K562 (cell line): Measurements from ENCODE around the gene NLRP4. TPM values are rescaled to one million over a fixed set of nuclear protein-coding genes. Genes with fewer than 3 reads are reported as not detected.

Experiments
- ATAC-seq: fragments of 200-7000 bp; cut with Tn5 transposase; 3 replicates; pipeline ENCODE4 v1.9.1; 2020; ENCODE audit warnings: moderate library complexity
- BruUV-seq: library from RNA; stranded (reverse); fragments of 400-500 nt; replicated peaks from 2 replicates; lab custom pipeline; 2021; lab: Mats Ljungman, UMichigan
- CTCF ChIA-PET: fragments of 300-600 bp; formaldehyde crosslinking; extraction: SDS; loops from one replicate; lab custom pipeline; 2021; ENCODE audit warnings: low intra/inter-chr PET ratio; lab: Yijun Ruan, JAX
- POLR2A ChIA-PET: fragments of 300-600, 350-650 bp; sonication (Branson Sonifier 250); formaldehyde crosslinking; extraction: SDS; loops from one replicate; lab custom pipeline; 2021; ENCODE audit warnings: antibody characterized with exemption, inconsistent platforms; lab: Yijun Ruan, JAX
- DNase-seq, 4 experiments: peaks; one replicate each; pipeline versions ENCODE4 v3.0.0 to v3.0.0-alpha.2; 2011 to 2018; ENCODE audit warnings: low spot score in 3 of 4, mixed read lengths in 3 of 4; ENCODE audit errors: extremely low read depth in 1 of 4
- FAIRE-seq: peaks from 2 replicates; lab custom pipeline; 2011; peaks lifted over from hg19 to GRCh38; lab: Jason Lieb, UNC
- H2AFZ ChIP-seq: 2 replicates; pipeline ENCODE4 v1.6.0; 2011; ENCODE audit warnings: low read depth, low read length, control low read depth, inconsistent platforms
- H3K27ac ChIP-seq: fragments of 200-600 bp; 3 replicates; pipeline ENCODE4 v1.8.0; 2011; ENCODE audit warnings: low read depth, mild to moderate bottlenecking, control low read depth, inconsistent platforms, low read length, moderate library complexity, mixed read lengths; ENCODE audit errors: extremely low read depth
- H3K27me3 ChIP-seq, 2 experiments: fragments of 300-600 bp in 1 of 2; 2 replicates in 1 of 2; 3 replicates in 1 of 2; pipeline versions ENCODE4 v1.6.0 to v1.8.0; 2011; ENCODE audit warnings: inconsistent platforms in 2 of 2, low read length in 2 of 2, mild to moderate bottlenecking in 1 of 2, mixed read lengths in 1 of 2, moderate library complexity in 1 of 2; ENCODE audit not compliant: control insufficient read depth in 2 of 2, insufficient read depth in 2 of 2
- H3K36me3 ChIP-seq: fragments of 300-600 bp; 3 replicates; pipeline ENCODE4 v1.8.0; 2011; ENCODE audit warnings: mild to moderate bottlenecking, low read length, inconsistent platforms; ENCODE audit not compliant: control insufficient read depth, insufficient read depth
- H3K4me1 ChIP-seq, 2 experiments: fragments of 200-600 bp in 1 of 2; replicated peaks in 1 of 2; 2 replicates in 1 of 2; 3 replicates in 1 of 2; pipeline versions ENCODE4 v1.5.1 to v1.8.0; 2011; ENCODE audit warnings: inconsistent platforms in 2 of 2, low read length in 2 of 2, mild to moderate bottlenecking in 1 of 2, mixed read lengths in 1 of 2, moderate library complexity in 1 of 2; ENCODE audit not compliant: control insufficient read depth in 2 of 2, insufficient read depth in 2 of 2
- H3K4me2 ChIP-seq: 2 replicates; pipeline ENCODE4 v1.6.1; 2011; ENCODE audit warnings: low read length, control low read depth, inconsistent platforms, mixed read lengths; ENCODE audit not compliant: insufficient read depth
- H3K4me3 ChIP-seq: fragments of 200-600 bp; sonication (generic), shearing (Covaris generic); 2 replicates; pipeline ENCODE4 v1.5.1; 2016; ENCODE audit warnings: control low read depth, inconsistent platforms
- H3K79me2 ChIP-seq: fragments of 200-600 bp; 3 replicates; pipeline ENCODE4 v1.8.0; 2011; ENCODE audit warnings: low read length, inconsistent platforms; ENCODE audit not compliant: control insufficient read depth, insufficient read depth
- H3K9ac ChIP-seq, 2 experiments: 2 replicates each; pipeline versions ENCODE4 v1.6.0 to v1.6.1; 2011; ENCODE audit warnings: low read depth in 2 of 2, low read length in 2 of 2, control low read depth in 1 of 2, inconsistent platforms in 1 of 2, mild to moderate bottlenecking in 1 of 2, mixed read lengths in 1 of 2; ENCODE audit not compliant: insufficient read depth in 1 of 2
- H3K9me1 ChIP-seq: one replicate; pipeline ENCODE4 v1.6.0; 2011; ENCODE audit warnings: inconsistent platforms, mild to moderate bottlenecking, low read length, moderate library complexity; ENCODE audit not compliant: control insufficient read depth, insufficient read depth
- H3K9me3 ChIP-seq: replicated peaks from 2 replicates; pipeline ENCODE4 v1.5.1; 2011; ENCODE audit warnings: low read depth, low read length, inconsistent platforms; ENCODE audit not compliant: control insufficient read depth, insufficient read depth
- H4K20me1 ChIP-seq: replicated peaks from 2 replicates; pipeline ENCODE4 v1.6.1; 2011; ENCODE audit warnings: low read length, inconsistent platforms, mixed read lengths; ENCODE audit not compliant: control insufficient read depth, insufficient read depth
- EP300 ChIP-seq: IDR thresholded peaks from 2 replicates; pipeline ENCODE4 v1.6.1; 2012; ENCODE audit warnings: low read length, improper control_type of control experiment
- GTF2E2 ChIP-seq: fragments of 200-800 bp; sonication (Bioruptor generic); IDR thresholded peaks from 2 replicates; pipeline ENCODE4 v1.6.1; 2016; ENCODE audit warnings: missing genetic modification characterization, missing compliant biosample characterization
- KDM4B ChIP-seq, 2 experiments: fragments of 450-650 bp in 1 of 2; sonication (generic) in 1 of 2; IDR thresholded peaks; 2 replicates each; pipeline ENCODE4 v1.6.1; 2016 to 2017; ENCODE audit warnings: borderline replicate concordance in 2 of 2, antibody characterized with exemption in 1 of 2, low read depth in 1 of 2, mild to moderate bottlenecking in 1 of 2
- MXI1 ChIP-seq: IDR thresholded peaks from 2 replicates; pipeline ENCODE4 v1.6.1; 2011; ENCODE audit warnings: low read depth, mild to moderate bottlenecking, improper control_type of control experiment, low read length
- PTBP1 ChIP-seq: fragments of 200-400 bp; formaldehyde crosslinking; IDR thresholded peaks from 2 replicates; pipeline ENCODE4 v1.6.1; 2017; ENCODE audit warnings: low read depth, low read length
- PYGO2 ChIP-seq: fragments of 450-650 bp; IDR thresholded peaks from 2 replicates; pipeline ENCODE4 v1.6.1; 2016; ENCODE audit warnings: mild to moderate bottlenecking, missing genetic modification characterization, moderate library complexity, missing compliant biosample characterization
- SIX5 ChIP-seq, 2 experiments: IDR thresholded peaks; 2 replicates each; pipeline ENCODE4 v1.6.1; 2011; ENCODE audit warnings: low read length in 2 of 2, borderline replicate concordance in 1 of 2, low read depth in 1 of 2, mild to moderate bottlenecking in 1 of 2, moderate library complexity in 1 of 2; ENCODE audit not compliant: insufficient read depth in 1 of 2
- ZFP36 ChIP-seq: fragments of 150-350 bp; IDR thresholded peaks from 2 replicates; pipeline ENCODE4 v1.6.1; 2018; ENCODE audit warnings: low read length, low read depth; ENCODE audit not compliant: partially characterized antibody
- ZNF3 ChIP-seq: fragments of 250-450 bp; sonication (Bioruptor Pico); IDR thresholded peaks from 2 replicates; pipeline ENCODE4 v1.5.0; 2021; ENCODE audit warnings: mild to moderate bottlenecking, moderate library complexity
- ZNF586 ChIP-seq: fragments of 450-650 bp; formaldehyde crosslinking; conservative IDR thresholded peaks from 2 replicates; pipeline ENCODE4 v1.4.0; 2020; ENCODE audit warnings: mild to moderate bottlenecking, moderate library complexity
- WGBS: fragments of 100-300 bp; shearing (Covaris generic); methylation state at CpG from one replicate; pipeline ENCODE4 v1.1.6; 2016; ENCODE audit warnings: low coverage, mixed read lengths; ENCODE audit not compliant: insufficient coverage; ENCODE audit errors: missing lambda C conversion rate; 5-methylcytosine and 5-hydroxymethylcytosine counted together
- in situ Hi-C: fragments of 300-500 bp; cut with MboI; formaldehyde crosslinking; loops from 4 replicates; pipeline ENCODE4 v1.15.0; 2018; ENCODE audit warnings: inconsistent platforms, mixed read lengths
- intact Hi-C: fragments of 100-400 bp; cut with micrococcal nuclease; formaldehyde crosslinking; loops from 2 replicates; pipeline ENCODE4 v1.14.2; 2022
- polyA plus RNA-seq, 8 experiments: library from polyadenylated mRNA; depleted of rRNA in 4 of 8; stranded (reverse) in 5 of 8; unstranded in 3 of 8; fragments of >200 nt; fragmentation: Nextera tagmentation in 2 of 8; fragmentation: Illumina TruSeq in 1 of 8; extraction: Ambion mirVana in 2 of 8; extraction: Trizol in 1 of 8; gene quantifications; 2 replicates each; pipeline versions ENCODE4 v1.2.1 to v1.2.3, GENCODE V29; 2011 to 2014; ENCODE audit warnings: inconsistent platforms in 1 of 8, missing spikeins in 1 of 8
- total RNA-seq, 7 experiments: library from RNA; depleted of rRNA in 6 of 7; stranded (reverse); fragments of >200 nt in 6 of 7; fragmentation: Illumina TruSeq in 2 of 7; extraction: Trizol in 2 of 7; gene quantifications; 2 replicates each; pipeline versions ENCODE4 v1.2.1 to v1.2.3, GENCODE V29; 2011 to 2021; ENCODE audit warnings: low replicate concordance in 1 of 7
- TF ChIP-seq, protein P1 (sequence below): fragments of 250-450 bp; sonication (Bioruptor Pico); IDR thresholded peaks from 2 replicates; pipeline ENCODE4 v1.4.0; 2020
- TF ChIP-seq, protein P2 (sequence below): fragments of 250-450 bp; sonication (Bioruptor Pico); IDR thresholded peaks from 2 replicates; pipeline ENCODE4 v1.4.0; 2020; ENCODE audit warnings: mild to moderate bottlenecking, moderate library complexity
- TF ChIP-seq, protein P3 (sequence below): sonication (generic); formaldehyde crosslinking; IDR thresholded peaks from 2 replicates; pipeline ENCODE4 v1.8.0; 2022; ENCODE audit warnings: mild to moderate bottlenecking, missing genetic modification reagents

Gene NLRP4
- total and polyA plus RNA-seq, 9 of the 15 experiments (the other 6 are each of a cell fraction or from before 2014, with no cell fraction given) = 0.03 to 0.14 (median 0.05) TPM; not detected in 3

DNA sequence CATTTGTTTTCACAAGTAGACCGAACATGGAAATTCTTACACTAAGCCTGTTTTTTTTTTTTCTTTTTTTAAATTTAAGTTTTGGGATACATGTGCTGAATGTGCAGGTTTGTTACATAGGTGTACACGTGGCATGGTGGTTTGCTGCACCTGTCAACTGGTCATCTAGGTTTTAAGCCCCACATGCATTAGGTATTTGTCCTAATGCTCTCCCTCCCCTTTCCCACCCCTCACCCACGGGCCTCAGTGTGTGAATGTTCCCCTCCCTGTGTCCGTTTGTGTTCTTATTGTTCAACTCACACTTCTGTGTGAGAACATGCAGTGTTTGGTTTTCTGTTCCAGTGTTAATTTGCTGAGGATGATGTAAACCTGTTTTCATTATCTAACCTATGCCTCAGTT lies 2.6 kb downstream of the NLRP4 start:
- no peak for FAIRE-seq
- no peak overlapping the region for H3K4me3 ChIP-seq
- ATAC-seq = no peak
- H3K9ac ChIP-seq = no peak overlapping the region
- intact Hi-C loops = no loop called here
- no peaks in the 10 kb centered on the region for H3K27me3 ChIP-seq
- POLR2A ChIA-PET = interaction anchor here (1.1 kb wide), 1 partner anchor 202 kb away, joined by 3 read pairs; no protein-coding TSS in a partner anchor
- no peak overlapping the region for H3K27ac ChIP-seq
- H3K79me2 ChIP-seq = no peaks in the 10 kb centered on the region
- no peaks in the 10 kb centered on the region for H3K4me1 ChIP-seq
- H3K9me1 ChIP-seq = no peaks in the 10 kb centered on the region
- no peak overlapping the region for H2AFZ ChIP-seq
- CTCF ChIA-PET = no interaction called here
- H4K20me1 ChIP-seq = no peaks in the 10 kb centered on the region
- WGBS = 4% methylated on average over 4 of the region's 4 CpGs
- TF ChIP-seq GTF2E2 (tag) (no peak), ZNF3 (CRISPR knock-in tag) (no peak), MXI1 (no peak)
- TF ChIP-seq, all 486 proteins: peak for 0
- Histone ChIP-seq H3K4me2 (no peak overlapping the region), H3K9me3 (no peaks in the 10 kb centered on the region), H3K36me3 (no peaks in the 10 kb centered on the region)
- no peak for DNase-seq
- BruUV-seq = no TSS peak
- in situ Hi-C loops = no loop called here

DNA sequence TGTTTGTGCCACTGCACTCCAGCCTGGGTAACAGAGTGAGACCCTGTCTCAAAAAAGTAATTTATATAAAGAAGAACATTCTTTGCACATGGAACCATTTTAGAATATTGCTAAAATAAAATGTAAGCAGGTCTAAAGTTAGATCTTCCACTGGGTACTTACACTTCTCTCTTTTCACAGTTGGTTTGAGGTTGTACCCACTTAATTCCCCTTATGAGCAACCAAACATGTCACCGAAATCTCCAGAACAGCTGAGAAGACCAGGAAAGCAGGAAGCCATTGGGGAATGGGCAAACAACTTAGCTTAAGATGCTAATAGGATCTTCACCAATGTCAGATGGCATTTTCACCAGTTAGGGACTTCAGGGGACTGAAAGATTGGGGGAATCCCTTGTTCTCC lies 18.8 kb downstream of the NLRP4 start:
- no peaks in the 10 kb centered on the region for H3K79me2 ChIP-seq
- BruUV-seq = no TSS peak
- H3K4me3 ChIP-seq = no peak overlapping the region
- ATAC-seq (no peak), DNase-seq (no peak), FAIRE-seq (no peak)
- no peaks in the 10 kb centered on the region for H3K9me1 ChIP-seq
- peaks cover 11 to 26% of the 10 kb centered on the region in 2 experiments; a peak in 3 of 5 replicates for H3K27me3 ChIP-seq
- H3K4me2 ChIP-seq = no peak overlapping the region
- 0% methylated on average over 1 of the region's 1 CpG for WGBS
- intact Hi-C loops = no loop called here
- H3K4me1 ChIP-seq = no peaks in the 10 kb centered on the region
- in situ Hi-C loops = no loop called here
- H2AFZ ChIP-seq = no peak overlapping the region
- no peak overlapping the region for H3K27ac ChIP-seq
- no peaks in the 10 kb centered on the region for H3K36me3 ChIP-seq
- H3K9me3 ChIP-seq = no peaks in the 10 kb centered on the region
- H3K9ac ChIP-seq = no peak overlapping the region
- CTCF ChIA-PET = no interaction called here
- POLR2A ChIA-PET = no interaction called here
- H4K20me1 ChIP-seq = no peaks in the 10 kb centered on the region
- TF ChIP-seq, protein P1, sequence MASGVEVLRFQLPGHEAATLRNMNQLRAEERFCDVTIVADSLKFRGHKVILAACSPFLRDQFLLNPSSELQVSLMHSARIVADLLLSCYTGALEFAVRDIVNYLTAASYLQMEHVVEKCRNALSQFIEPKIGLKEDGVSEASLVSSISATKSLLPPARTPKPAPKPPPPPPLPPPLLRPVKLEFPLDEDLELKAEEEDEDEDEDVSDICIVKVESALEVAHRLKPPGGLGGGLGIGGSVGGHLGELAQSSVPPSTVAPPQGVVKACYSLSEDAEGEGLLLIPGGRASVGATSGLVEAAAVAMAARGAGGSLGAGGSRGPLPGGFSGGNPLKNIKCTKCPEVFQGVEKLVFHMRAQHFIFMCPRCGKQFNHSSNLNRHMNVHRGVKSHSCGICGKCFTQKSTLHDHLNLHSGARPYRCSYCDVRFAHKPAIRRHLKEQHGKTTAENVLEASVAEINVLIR (CRISPR knock-in tag) = no peak
- TF ChIP-seq, protein P2, sequence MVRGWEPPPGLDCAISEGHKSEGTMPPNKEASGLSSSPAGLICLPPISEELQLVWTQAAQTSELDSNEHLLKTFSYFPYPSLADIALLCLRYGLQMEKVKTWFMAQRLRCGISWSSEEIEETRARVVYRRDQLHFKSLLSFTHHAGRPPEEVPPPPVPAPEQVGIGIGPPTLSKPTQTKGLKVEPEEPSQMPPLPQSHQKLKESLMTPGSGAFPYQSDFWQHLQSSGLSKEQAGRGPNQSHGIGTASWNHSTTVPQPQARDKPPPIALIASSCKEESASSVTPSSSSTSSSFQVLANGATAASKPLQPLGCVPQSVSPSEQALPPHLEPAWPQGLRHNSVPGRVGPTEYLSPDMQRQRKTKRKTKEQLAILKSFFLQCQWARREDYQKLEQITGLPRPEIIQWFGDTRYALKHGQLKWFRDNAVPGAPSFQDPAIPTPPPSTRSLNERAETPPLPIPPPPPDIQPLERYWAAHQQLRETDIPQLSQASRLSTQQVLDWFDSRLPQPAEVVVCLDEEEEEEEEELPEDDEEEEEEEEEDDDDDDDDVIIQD (CRISPR knock-in tag) = no peak
- TF ChIP-seq SIX5 (IDR thresholded peaks at IDR 0.05; ENCODE audit: borderline replicate concordance in 1 of 2, insufficient read depth in 1 of 2, low read depth in 1 of 2, low read length in 2 of 2) = no peak
- TF ChIP-seq PYGO2 = no peak
- no peak for TF ChIP-seq PTBP1
- TF ChIP-seq ZNF586 = no peak
- TF ChIP-seq, protein P3, sequence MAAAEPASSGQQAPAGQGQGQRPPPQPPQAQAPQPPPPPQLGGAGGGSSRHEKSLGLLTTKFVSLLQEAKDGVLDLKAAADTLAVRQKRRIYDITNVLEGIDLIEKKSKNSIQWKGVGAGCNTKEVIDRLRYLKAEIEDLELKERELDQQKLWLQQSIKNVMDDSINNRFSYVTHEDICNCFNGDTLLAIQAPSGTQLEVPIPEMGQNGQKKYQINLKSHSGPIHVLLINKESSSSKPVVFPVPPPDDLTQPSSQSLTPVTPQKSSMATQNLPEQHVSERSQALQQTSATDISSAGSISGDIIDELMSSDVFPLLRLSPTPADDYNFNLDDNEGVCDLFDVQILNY (CRISPR knock-in tag) = no peak
- TF ChIP-seq EP300 = no peak
- TF ChIP-seq KDM4B (IDR thresholded peaks at IDR 0.05; ENCODE audit: borderline replicate concordance in 2 of 2, low read depth in 1 of 2) = no peak
- TF ChIP-seq ZFP36 = no peak
